Spleen (tissue), 7 donors: Measurements from ENCODE around the gene SPRR2A.

Experiments used
- POLR2A ChIP-seq, 3 donors: fragments of 450-650 bp; IDR thresholded peaks; one replicate each; pipeline ENCODE4 v1.5.1; 2017; ENCODE audit warnings: antibody characterized with exemption in 3 of 3, mild to moderate bottlenecking in 1 of 3
- POLR2AphosphoS5 ChIP-seq, 3 donors: sonication (generic); formaldehyde crosslinking; IDR thresholded peaks; one replicate each; pipeline ENCODE4 v1.5.1; 2017; ENCODE audit warnings: antibody characterized with exemption in 3 of 3
- TF ChIP-seq, protein P1 (sequence below), 11 experiments: fragments of 200-600 bp in 7 of 11; fragments of 450-650 bp in 4 of 11; sonication (generic) in 4 of 11; IDR thresholded peaks in 8 of 11; conservative IDR thresholded peaks in 3 of 11; 1 replicate in 7 of 11; 2 replicates in 4 of 11; pipeline versions ENCODE4 v1.4.0 to v1.8.0; 2016 to 2021; ENCODE audit warnings: antibody characterized with exemption in 11 of 11, inconsistent platforms in 4 of 11, mild to moderate bottlenecking in 1 of 11
- donor health status: DM: no; HTN: no; CAD: no; lungs with moderate emphysema.
- donor health status: DM: no; HTN: no; CAD: no.
- donor health status: DM: no; HTN: no; CAD: no.

GRCh38 chr1:153081736-153082135 lies 24.4 kb upstream of the SPRR2A start:
- no peak for TF ChIP-seq POLR2A (IDR thresholded peaks at IDR 0.05)
- TF ChIP-seq, protein P1, sequence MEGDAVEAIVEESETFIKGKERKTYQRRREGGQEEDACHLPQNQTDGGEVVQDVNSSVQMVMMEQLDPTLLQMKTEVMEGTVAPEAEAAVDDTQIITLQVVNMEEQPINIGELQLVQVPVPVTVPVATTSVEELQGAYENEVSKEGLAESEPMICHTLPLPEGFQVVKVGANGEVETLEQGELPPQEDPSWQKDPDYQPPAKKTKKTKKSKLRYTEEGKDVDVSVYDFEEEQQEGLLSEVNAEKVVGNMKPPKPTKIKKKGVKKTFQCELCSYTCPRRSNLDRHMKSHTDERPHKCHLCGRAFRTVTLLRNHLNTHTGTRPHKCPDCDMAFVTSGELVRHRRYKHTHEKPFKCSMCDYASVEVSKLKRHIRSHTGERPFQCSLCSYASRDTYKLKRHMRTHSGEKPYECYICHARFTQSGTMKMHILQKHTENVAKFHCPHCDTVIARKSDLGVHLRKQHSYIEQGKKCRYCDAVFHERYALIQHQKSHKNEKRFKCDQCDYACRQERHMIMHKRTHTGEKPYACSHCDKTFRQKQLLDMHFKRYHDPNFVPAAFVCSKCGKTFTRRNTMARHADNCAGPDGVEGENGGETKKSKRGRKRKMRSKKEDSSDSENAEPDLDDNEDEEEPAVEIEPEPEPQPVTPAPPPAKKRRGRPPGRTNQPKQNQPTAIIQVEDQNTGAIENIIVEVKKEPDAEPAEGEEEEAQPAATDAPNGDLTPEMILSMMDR (IDR thresholded peaks at IDR 0.05 in 8 of 11, conservative IDR thresholded peaks at IDR 0.05 in 3 of 11), result no peak
- no peak for TF ChIP-seq POLR2AphosphoS5 (IDR thresholded peaks at IDR 0.05)
